OCI-LY7 (cell line): ENCODE data around the gene P2RY8. TPM values are rescaled to one million over a fixed set of nuclear protein-coding genes. Genes with fewer than 3 reads are reported as not detected.
A peak's percentile ranks its signal among the peaks of the same experiment; 100 is the strongest.
"Not testable (repeated sequence)": the region's sequence is repeated elsewhere in the genome, so short reads cannot be mapped to it uniquely, and the experiment has no call there.

Source experiments
- BruUV-seq: library from RNA; stranded (reverse); fragments of 400-500 nt; replicated peaks from 2 replicates; lab custom pipeline; 2021; lab: Mats Ljungman, UMichigan
- CTCF ChIA-PET: fragments of 300-600 bp; sonication (Branson Sonifier 250); formaldehyde crosslinking; loops from one replicate; lab custom pipeline; 2022; ENCODE audit warnings: antibody characterized with exemption; ENCODE audit not compliant: unreplicated experiment; lab: Charles Lee
- POLR2A ChIA-PET: fragments of 300-600 bp; sonication (Branson Sonifier 250); formaldehyde crosslinking; loops from one replicate; lab custom pipeline; 2022; ENCODE audit warnings: antibody characterized with exemption; lab: Charles Lee
- DNase-seq: peaks from one replicate; pipeline ENCODE4 v3.0.0-alpha.2; 2015; ENCODE audit warnings: low spot score
- H2AFZ ChIP-seq: fragments of 200-600 bp; sonication (generic), shearing (Covaris generic); 2 replicates; pipeline ENCODE4 v1.6.1; 2014; ENCODE audit warnings: mild to moderate bottlenecking, antibody characterized with exemption, low read length, moderate library complexity
- H3K27ac ChIP-seq: fragments of 200-600 bp; sonication (generic); 2 replicates; pipeline ENCODE4 v1.5.1; 2014; ENCODE audit warnings: mixed run types, low read depth, mild to moderate bottlenecking, moderate library complexity, low read length, inconsistent platforms; ENCODE audit not compliant: poor library complexity, severe bottlenecking
- H3K36me3 ChIP-seq: fragments of 200-600 bp; sonication (generic); 2 replicates; pipeline ENCODE4 v1.6.1; 2014; ENCODE audit warnings: mild to moderate bottlenecking, antibody characterized with exemption, low read length, moderate library complexity, mixed read lengths; ENCODE audit not compliant: insufficient read depth
- H3K4me1 ChIP-seq: fragments of 200-600 bp; sonication (generic); 2 replicates; pipeline ENCODE4 v1.5.1; 2014; ENCODE audit warnings: mild to moderate bottlenecking, low read length; ENCODE audit not compliant: insufficient read depth, poor library complexity, severe bottlenecking
- H3K4me2 ChIP-seq: fragments of 200-600 bp; sonication (generic); 2 replicates; pipeline ENCODE4 v1.6.1; 2014; ENCODE audit warnings: mild to moderate bottlenecking, low read length
- H3K4me3 ChIP-seq: fragments of 200-600 bp; sonication (generic); 2 replicates; pipeline ENCODE4 v1.5.1; 2014; ENCODE audit warnings: mild to moderate bottlenecking, low read depth, low read length; ENCODE audit not compliant: poor library complexity, severe bottlenecking
- H3K79me2 ChIP-seq: fragments of 200-600 bp; sonication (generic); 2 replicates; pipeline ENCODE4 v1.6.1; 2016; ENCODE audit warnings: low read depth, mild to moderate bottlenecking, low read length, moderate library complexity, mixed read lengths; ENCODE audit not compliant: insufficient read depth
- H3K9me2 ChIP-seq: fragments of 200-600 bp; sonication (generic); 2 replicates; pipeline ENCODE4 v1.6.1; 2016; ENCODE audit warnings: mild to moderate bottlenecking, low read length, mixed read lengths; ENCODE audit not compliant: insufficient read depth
- H3K9me3 ChIP-seq: fragments of 200-600 bp; sonication (generic); 2 replicates; pipeline ENCODE4 v1.6.1; 2014; ENCODE audit warnings: mild to moderate bottlenecking, mixed run types, low read length, mixed read lengths
- H4K20me1 ChIP-seq: fragments of 200-600 bp; sonication (generic); 2 replicates; pipeline ENCODE4 v1.6.1; 2014; ENCODE audit warnings: mild to moderate bottlenecking, antibody characterized with exemption, low read length, moderate library complexity, mixed read lengths; ENCODE audit not compliant: insufficient read depth
- CTCF ChIP-seq: fragments of 200-600 bp; sonication (generic); conservative IDR thresholded peaks from 2 replicates; pipeline ENCODE4 v1.5.1; 2014; ENCODE audit warnings: mild to moderate bottlenecking, antibody characterized with exemption, low read length, moderate library complexity, mixed read lengths
- EZH2phosphoT487 ChIP-seq: fragments of 200-600 bp; sonication (generic); IDR thresholded peaks from 2 replicates; pipeline ENCODE4 v1.6.1; 2018; ENCODE audit warnings: low read depth, borderline replicate concordance, mild to moderate bottlenecking, mixed run types, antibody characterized with exemption, low read length, moderate library complexity, mixed read lengths
- intact Hi-C: fragments of 100-400 bp; cut with micrococcal nuclease; formaldehyde crosslinking; loops from one replicate; pipeline ENCODE4 v1.10.0; 2022; ENCODE audit not compliant: unreplicated experiment
- total RNA-seq, 2 experiments: library from RNA; depleted of rRNA in 1 of 2; stranded (reverse); fragments of >200 nt in 1 of 2; shearing (Covaris generic) in 1 of 2; gene quantifications; 2 replicates each; pipeline ENCODE4 v1.2.3, GENCODE V29; 2014 to 2022

The P2RY8 gene
- total RNA-seq, 2 experiments from 2014 or later: 110 to 149 TPM

DNA sequence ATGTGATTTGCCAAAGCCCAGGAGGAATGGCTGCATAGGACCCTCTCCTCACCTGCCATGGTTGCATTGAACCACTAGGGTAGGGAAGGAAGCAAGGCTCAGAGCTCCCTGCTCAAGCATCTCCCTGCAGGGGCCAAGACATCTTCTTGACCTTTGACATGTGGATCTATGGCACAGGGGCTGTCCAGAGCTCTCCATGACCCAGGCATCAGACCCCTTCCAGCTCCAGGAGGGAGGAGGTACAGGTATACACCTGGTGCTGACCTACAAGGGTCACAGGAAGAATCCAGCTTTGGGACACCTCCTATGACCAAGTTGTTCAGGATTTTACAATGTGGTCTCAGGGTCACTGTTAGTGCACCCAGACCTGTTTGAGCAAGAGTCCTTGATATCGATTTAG lies 61.1 kb downstream of the P2RY8 start:
- H3K79me2 ChIP-seq: peaks cover 71% of the 10 kb centered on the region
- H3K36me3 ChIP-seq: peaks cover 84% of the 10 kb centered on the region
- H3K9me2 ChIP-seq: no peaks in the 10 kb centered on the region
- TF ChIP-seq EZH2phosphoT487 (no peak), CTCF (no peak)
- no peaks in the 10 kb centered on the region for H4K20me1 ChIP-seq
- no peak overlapping the region for H3K4me3 ChIP-seq
- BruUV-seq: no TSS peak
- POLR2A ChIA-PET: no interaction called here
- CTCF ChIA-PET: no interaction called here
- intact Hi-C loops: no loop called here
- H3K4me1 ChIP-seq: peaks cover 61% of the 10 kb centered on the region
- no peaks in the 10 kb centered on the region for H3K9me3 ChIP-seq
- H3K27ac ChIP-seq: peak overlapping the region; percentile 8
- DNase-seq: no peak
- no peak overlapping the region for H3K4me2 ChIP-seq
- no peak overlapping the region for H2AFZ ChIP-seq

GRCh38 chrX:1475481-1475880 lies 61.5 kb downstream of the P2RY8 start:
- TF ChIP-seq EZH2phosphoT487 (no peak), CTCF (no peak)
- CTCF ChIA-PET: no interaction called here
- intact Hi-C loops: no loop called here

DNA sequence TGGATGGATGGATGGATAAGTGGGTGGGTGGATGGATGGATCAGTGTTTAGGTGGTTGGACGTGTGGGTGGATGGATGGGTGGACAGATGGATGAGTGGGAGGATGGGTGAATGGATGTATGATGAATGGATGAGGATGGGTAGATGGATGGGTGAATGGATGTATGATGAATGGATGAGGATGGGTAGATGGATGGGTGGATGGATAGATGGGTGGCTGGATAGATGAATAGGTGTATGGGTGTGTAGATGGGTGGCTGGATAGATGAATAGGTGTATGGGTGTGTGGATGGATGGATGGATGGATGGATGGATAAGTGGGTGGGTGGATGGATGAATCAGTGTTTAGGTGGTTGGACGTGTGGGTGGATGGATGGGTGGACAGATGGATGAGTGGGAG lies 62.4 kb downstream of the P2RY8 start:
- Histone ChIP-seq H3K4me1 (peaks cover 61% of the 10 kb centered on the region), H3K79me2 (peaks cover 74% of the 10 kb centered on the region), H3K36me3 (peaks cover 78% of the 10 kb centered on the region)
- H3K4me3 ChIP-seq, H3K9me3 ChIP-seq, BruUV-seq, H2AFZ ChIP-seq, H4K20me1 ChIP-seq, CTCF ChIA-PET, DNase-seq, H3K27ac ChIP-seq, POLR2A ChIA-PET, intact Hi-C loops, H3K4me2 ChIP-seq, H3K9me2 ChIP-seq: not testable (repeated sequence)

More at GRCh38 chrX:1475481-1475880, 61.5 kb downstream of the P2RY8 start:
- no peaks in the 10 kb centered on the region for H4K20me1 ChIP-seq
- no TSS peak for BruUV-seq
- no peak overlapping the region for H2AFZ ChIP-seq
- peaks cover 61% of the 10 kb centered on the region for H3K4me1 ChIP-seq
- no peak overlapping the region for H3K4me3 ChIP-seq
- peaks cover 75% of the 10 kb centered on the region for H3K79me2 ChIP-seq
- no peak overlapping the region for H3K4me2 ChIP-seq
- no peak for DNase-seq
- H3K36me3 ChIP-seq: peaks cover 84% of the 10 kb centered on the region
- H3K9me3 ChIP-seq: no peaks in the 10 kb centered on the region
- no peaks in the 10 kb centered on the region for H3K9me2 ChIP-seq
- H3K27ac ChIP-seq: peak overlapping the region; percentile 8
- POLR2A ChIA-PET: no interaction called here
